Smooth muscle cell (in vitro differentiated cells): Measurements from ENCODE around the gene SET. TPM values are rescaled to one million over a fixed set of nuclear protein-coding genes. Genes with fewer than 3 reads are reported as not detected.

ENCODE experiments used
- DNase-seq: peaks from one replicate; lab custom pipeline; 2025; ENCODE audit not compliant: unreplicated experiment; lab: John Stamatoyannopoulos, UW
- H2AFZ ChIP-seq: fragments of 200-600 bp; sonication (generic); 2 replicates; pipeline ENCODE4 v1.6.0; 2016; ENCODE audit warnings: antibody characterized with exemption, low read depth, mild to moderate bottlenecking
- H3F3A ChIP-seq: fragments of 200-600 bp; sonication (generic); 2 replicates; pipeline ENCODE4 v1.6.0; 2017; ENCODE audit warnings: antibody characterized with exemption, low read depth
- H3K27ac ChIP-seq: fragments of 200-600 bp; sonication (generic); 2 replicates; pipeline ENCODE4 v1.5.1; 2016; ENCODE audit warnings: low read depth, mild to moderate bottlenecking
- H3K27me3 ChIP-seq: fragments of 200-600 bp; sonication (generic); 2 replicates; pipeline ENCODE4 v1.6.1; 2016; ENCODE audit warnings: low read depth, mild to moderate bottlenecking
- H3K36me3 ChIP-seq: fragments of 200-600 bp; sonication (generic); 2 replicates; pipeline ENCODE4 v1.5.1; 2016; ENCODE audit warnings: low read depth
- H3K4me1 ChIP-seq: fragments of 200-600 bp; sonication (generic); 2 replicates; pipeline ENCODE4 v1.5.1; 2016; ENCODE audit warnings: low read depth
- H3K4me2 ChIP-seq: fragments of 200-600 bp; sonication (generic); 2 replicates; pipeline ENCODE4 v1.6.0; 2016; ENCODE audit warnings: mild to moderate bottlenecking
- H3K4me3 ChIP-seq: fragments of 200-600 bp; sonication (generic); 2 replicates; pipeline ENCODE4 v1.5.1; 2016; ENCODE audit warnings: mild to moderate bottlenecking
- H3K79me2 ChIP-seq: fragments of 200-600 bp; sonication (generic); 2 replicates; pipeline ENCODE4 v1.6.0; 2016; ENCODE audit warnings: low read depth, mild to moderate bottlenecking
- H3K9ac ChIP-seq: fragments of 200-600 bp; sonication (generic); 2 replicates; pipeline ENCODE4 v1.6.0; 2016; ENCODE audit warnings: low read depth
- H3K9me3 ChIP-seq: fragments of 200-600 bp; sonication (generic); replicated peaks from 2 replicates; pipeline ENCODE4 v1.5.1; 2016; ENCODE audit warnings: low read depth
- H4K20me1 ChIP-seq: fragments of 200-600 bp; sonication (generic); 2 replicates; pipeline ENCODE4 v1.6.0; 2016; ENCODE audit warnings: low read depth
- CTCF ChIP-seq: fragments of 200-600 bp; sonication (generic); IDR thresholded peaks from 2 replicates; pipeline ENCODE4 v1.5.1; 2017; ENCODE audit warnings: borderline replicate concordance, mild to moderate bottlenecking, antibody characterized with exemption; ENCODE audit not compliant: insufficient read depth, poor library complexity, severe bottlenecking
- WGBS: methylation state at CpG from one replicate; pipeline ENCODE4 v1.1.7; 2016; ENCODE audit warnings: low lambda C conversion rate; 5-methylcytosine and 5-hydroxymethylcytosine counted together
- polyA plus RNA-seq: library from polyadenylated mRNA; unstranded; fragments of >200 nt; fragmentation: Nextera tagmentation; extraction: Ambion mirVana; gene quantifications from 2 replicates; pipeline ENCODE4 v1.2.1, GENCODE V29; 2016
- total RNA-seq: library from RNA; depleted of rRNA; stranded (reverse); fragments of >200 nt; gene quantifications from 2 replicates; pipeline ENCODE4 v1.2.3, GENCODE V29; 2014

The SET gene
- total and polyA plus RNA-seq, 2 experiments from 2014 or later = 162 to 262 TPM

GRCh38 chr9:128706671-128707381 lies 17.8 kb downstream of the SET start:
- Histone ChIP-seq H3K4me3 (no peak overlapping the region), H3K9me3 (no peaks in the 10 kb centered on the region), H3K4me2 (no peak overlapping the region), H3K27ac (no peak overlapping the region), H3K79me2 (no peaks in the 10 kb centered on the region), H3K36me3 (no peaks in the 10 kb centered on the region), H2AFZ (no peak overlapping the region), H3K4me1 (no peaks in the 10 kb centered on the region), H3F3A (no peaks in the 10 kb centered on the region), H4K20me1 (no peaks in the 10 kb centered on the region), H3K9ac (no peak overlapping the region), H3K27me3 (no peaks in the 10 kb centered on the region)
- no peak for TF ChIP-seq CTCF
- WGBS = 96% methylated on average over 23 of the region's 23 CpGs
- DNase-seq = no peak

- no peaks in the 10 kb centered on the region for H3K4me1 ChIP-seq
- H3K9ac ChIP-seq = no peak overlapping the region
- no peak overlapping the region for H2AFZ ChIP-seq
- no peaks in the 10 kb centered on the region for H3K27me3 ChIP-seq
- H3K9me3 ChIP-seq = no peaks in the 10 kb centered on the region
- no peaks in the 10 kb centered on the region for H3F3A ChIP-seq
- H3K4me2 ChIP-seq = no peak overlapping the region
- no peaks in the 10 kb centered on the region for H4K20me1 ChIP-seq
- no peak for DNase-seq
- 98% methylated on average over 8 of the region's 8 CpGs for WGBS
- H3K4me3 ChIP-seq = no peak overlapping the region
- no peaks in the 10 kb centered on the region for H3K79me2 ChIP-seq
- TF ChIP-seq CTCF = no peak
- no peaks in the 10 kb centered on the region for H3K36me3 ChIP-seq
- no peak overlapping the region for H3K27ac ChIP-seq
These were observed 18.4 kb downstream of the SET start for GRCh38 chr9:128707446-128707845.

- no peak overlapping the region for H3K4me2 ChIP-seq
- no peaks in the 10 kb centered on the region for H3K4me1 ChIP-seq
- no peak overlapping the region for H3K9ac ChIP-seq
- no peak overlapping the region for H3K4me3 ChIP-seq
- no peaks in the 10 kb centered on the region for H3K36me3 ChIP-seq
- WGBS = 95% methylated on average over 26 of the region's 26 CpGs
- H3K79me2 ChIP-seq = no peaks in the 10 kb centered on the region
- TF ChIP-seq CTCF = no peak
- no peaks in the 10 kb centered on the region for H3F3A ChIP-seq
- no peak overlapping the region for H2AFZ ChIP-seq
- H3K9me3 ChIP-seq = no peaks in the 10 kb centered on the region
- no peaks in the 10 kb centered on the region for H4K20me1 ChIP-seq
- H3K27ac ChIP-seq = no peak overlapping the region
- no peaks in the 10 kb centered on the region for H3K27me3 ChIP-seq
- DNase-seq = no peak
These were observed 23.7 kb downstream of the SET start for GRCh38 chr9:128712451-128713410.
